ENCODE results near the gene APOLD1. TPM values are rescaled to one million over a fixed set of nuclear protein-coding genes. Genes with fewer than 3 reads are reported as not detected.

The APOLD1 gene
- total and polyA plus RNA-seq, 2 of the 8 experiments (the other 6 are each of a cell fraction or from before 2014, with no cell fraction given) = 0.12 to 0.71 TPM

GRCh38 chr12:12794686-12795085, 9.2 kb downstream of the APOLD1 start:
- Histone ChIP-seq H2BK20ac (ENCODE audit: low read length) (no peak overlapping the region), H3K79me1 (ENCODE audit: low read depth, low read length) (no peaks in the 10 kb centered on the region), H2AFZ (ENCODE audit: low read length) (no peak overlapping the region), H4K20me1 (replicated peaks in 1 of 2; ENCODE audit: control insufficient read depth in 1 of 2, insufficient read depth in 2 of 2, low read length in 2 of 2) (no peaks in the 10 kb centered on the region), H2BK120ac (replicated peaks; ENCODE audit: low read depth, low read length) (no peak overlapping the region), H3K79me2 (ENCODE audit: control insufficient read depth in 1 of 2, insufficient read depth in 2 of 2, low read length in 2 of 2) (no peaks in the 10 kb centered on the region), H3K56ac (replicated peaks; ENCODE audit: insufficient read length, low read depth, low read length) (no peak overlapping the region), H3K27me3 (replicated peaks in 1 of 4; ENCODE audit: control insufficient read depth in 3 of 4, extremely low read depth in 1 of 4, insufficient read depth in 3 of 4, low read length in 3 of 4) (no peaks in the 10 kb centered on the region), H3K14ac (ENCODE audit: insufficient read length) (no peak overlapping the region), H4K8ac (ENCODE audit: extremely low read depth, insufficient read depth, low read length) (no peak overlapping the region), H2BK5ac (ENCODE audit: low read depth, low read length) (no peak overlapping the region), H3K36me3 (ENCODE audit: control insufficient read depth in 2 of 4, insufficient read depth in 4 of 4, low read length in 3 of 4) (no peaks in the 10 kb centered on the region), H3K27ac (ENCODE audit: low read depth, low read length) (no peak overlapping the region), H3K23ac (ENCODE audit: insufficient read length) (no peak overlapping the region), H3K4me3 (ENCODE audit: extremely low read depth in 1 of 4, insufficient read depth in 2 of 4, low read depth in 3 of 4, low read length in 4 of 4) (no peak overlapping the region), H3K4me1 (replicated peaks in 1 of 4; ENCODE audit: control insufficient read depth in 3 of 4, insufficient read depth in 4 of 4, low read length in 3 of 4) (no peaks in the 10 kb centered on the region), H2BK15ac (ENCODE audit: low read length) (no peak overlapping the region), H2BK12ac (ENCODE audit: low read depth, low read length) (no peak overlapping the region), H3K9ac (replicated peaks in 1 of 4; ENCODE audit: extremely low read depth in 1 of 4, low read depth in 3 of 4, low read length in 3 of 4) (no peak overlapping the region), H3K18ac (ENCODE audit: extremely low read depth, low read length) (no peak overlapping the region), H3K23me2 (ENCODE audit: low read depth, low read length) (no peaks in the 10 kb centered on the region), H3K4me2 (ENCODE audit: insufficient read depth in 1 of 2, low read depth in 2 of 2, low read length in 2 of 2) (no peak overlapping the region), H4K91ac (replicated peaks; ENCODE audit: insufficient read length, low read length) (no peak overlapping the region), H3K4ac (replicated peaks; ENCODE audit: insufficient read length, low read depth, low read length) (no peak overlapping the region), H2AK5ac (ENCODE audit: low read depth, low read length) (no peak overlapping the region), H3K9me3 (ENCODE audit: insufficient read depth in 2 of 2, low read depth in 1 of 2, low read length in 1 of 2) (no peaks in the 10 kb centered on the region), H4K5ac (ENCODE audit: insufficient read length, low read depth, low read length) (no peak overlapping the region)
- WGBS, 2 experiments (ENCODE audit: extremely low coverage in 1 of 2, insufficient coverage in 1 of 2, insufficient read length in 1 of 2, insufficient replicate concordance in 2 of 2, low coverage in 1 of 2, low lambda C conversion rate in 2 of 2, missing lambda C conversion rate in 1 of 2) = 98% methylated on average over 2 of the region's 2 CpGs; no CpG with 5 or more reads in 1 of the 2 experiments
- ChIA-PET CTCF (ENCODE audit: partially characterized antibody) (interaction anchor here (1.1 to 2.3 kb wide), 2 partner anchors 9 to 18 kb away, joined by 3 to 7 read pairs; partner anchors contain the start of gene APOLD1), POLR2A (ENCODE audit: partially characterized antibody) (no interaction called here)
- DNase-seq (ENCODE audit: low read depth in 1 of 2, low spot score in 2 of 2) = no peak
- FAIRE-seq = no peak
- TF ChIP-seq BCL11A (IDR thresholded peaks at IDR 0.05; ENCODE audit: low read depth in 2 of 2, low read length in 2 of 2) = no peak
- no peak for TF ChIP-seq HDAC2 (IDR thresholded peaks at IDR 0.05; ENCODE audit: borderline replicate concordance in 1 of 2, low read depth in 2 of 2, low read length in 2 of 2)
- no peak for TF ChIP-seq KDM1A (IDR thresholded peaks at IDR 0.05; ENCODE audit: borderline replicate concordance, low read length)
- TF ChIP-seq CREB1 (IDR thresholded peaks at IDR 0.05) = no peak
- no peak for TF ChIP-seq RFX5 (IDR thresholded peaks at IDR 0.05; ENCODE audit: borderline replicate concordance, low read depth, low read length)
- TF ChIP-seq CEBPB (IDR thresholded peaks at IDR 0.05; ENCODE audit: low read depth, low read length) = no peak
- no peak for TF ChIP-seq FOSL1 (IDR thresholded peaks at IDR 0.05; ENCODE audit: insufficient read depth, low read depth, low read length)
- no peak for TF ChIP-seq RXRA (IDR thresholded peaks at IDR 0.05; ENCODE audit: insufficient read depth, low read depth, low read length)
- TF ChIP-seq SP1 (IDR thresholded peaks at IDR 0.05; ENCODE audit: low read depth, low read length) = no peak
- TF ChIP-seq NRF1 (IDR thresholded peaks at IDR 0.05; ENCODE audit: low read depth, low read length) = no peak
- TF ChIP-seq SP2 (IDR thresholded peaks at IDR 0.05; ENCODE audit: low read length) = no peak
- no peak for TF ChIP-seq RBBP5 (IDR thresholded peaks at IDR 0.05; ENCODE audit: borderline replicate concordance, low read depth, low read length)
- TF ChIP-seq E2F6 (IDR thresholded peaks at IDR 0.05) = no peak
- TF ChIP-seq CHD2 (IDR thresholded peaks at IDR 0.05; ENCODE audit: low read length) = no peak
- TF ChIP-seq JUN (IDR thresholded peaks at IDR 0.05; ENCODE audit: low read depth, low read length) = no peak

Measured in H1 (cell line).